Lower leg skin (tissue), 3 donors: ENCODE results near the gene CACNG1.

Experiments
- POLR2A ChIP-seq, 2 donors: fragments of 450-650 bp; IDR thresholded peaks; one replicate each; pipeline ENCODE4 v1.6.1; 2016 to 2017; ENCODE audit warnings: antibody characterized with exemption in 2 of 2, mild to moderate bottlenecking in 1 of 2, moderate library complexity in 1 of 2
- TF ChIP-seq, protein P1 (sequence below), 3 donors: fragments of 450-650 bp; IDR thresholded peaks; one replicate each; pipeline ENCODE4 v1.5.1; 2016; ENCODE audit warnings: antibody characterized with exemption in 3 of 3, mild to moderate bottlenecking in 3 of 3, moderate library complexity in 2 of 3

DNA sequence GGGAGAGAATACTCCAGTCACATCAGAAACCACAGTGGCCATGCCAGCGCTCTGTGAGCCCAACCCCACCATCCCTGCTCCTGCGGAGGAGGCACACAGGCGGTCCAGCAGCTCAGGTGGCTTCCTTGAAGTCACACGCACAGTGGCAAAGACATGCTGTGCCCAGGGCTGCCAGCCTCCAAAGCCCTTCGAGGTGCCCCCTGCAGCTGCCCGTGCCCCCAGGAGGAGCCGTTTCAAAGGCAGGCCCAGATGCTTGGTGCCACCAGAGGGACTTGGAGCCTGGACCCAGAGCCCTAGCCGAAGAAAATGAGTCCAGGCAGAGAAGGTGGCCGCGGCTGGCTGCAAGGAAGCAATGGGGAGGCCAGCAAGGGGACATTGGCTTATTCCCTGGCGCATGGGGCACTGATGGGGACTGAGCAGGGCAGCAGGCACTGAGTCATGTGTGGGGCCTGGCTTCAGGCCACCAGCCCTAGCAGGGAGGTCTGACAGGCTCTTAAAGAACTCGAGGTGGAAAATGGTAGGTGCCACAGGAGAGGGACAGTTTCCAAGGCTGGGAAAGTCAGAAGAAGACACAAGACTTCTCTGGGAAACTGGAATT, 17.2 kb upstream of the CACNG1 start:
- TF ChIP-seq, protein P1, sequence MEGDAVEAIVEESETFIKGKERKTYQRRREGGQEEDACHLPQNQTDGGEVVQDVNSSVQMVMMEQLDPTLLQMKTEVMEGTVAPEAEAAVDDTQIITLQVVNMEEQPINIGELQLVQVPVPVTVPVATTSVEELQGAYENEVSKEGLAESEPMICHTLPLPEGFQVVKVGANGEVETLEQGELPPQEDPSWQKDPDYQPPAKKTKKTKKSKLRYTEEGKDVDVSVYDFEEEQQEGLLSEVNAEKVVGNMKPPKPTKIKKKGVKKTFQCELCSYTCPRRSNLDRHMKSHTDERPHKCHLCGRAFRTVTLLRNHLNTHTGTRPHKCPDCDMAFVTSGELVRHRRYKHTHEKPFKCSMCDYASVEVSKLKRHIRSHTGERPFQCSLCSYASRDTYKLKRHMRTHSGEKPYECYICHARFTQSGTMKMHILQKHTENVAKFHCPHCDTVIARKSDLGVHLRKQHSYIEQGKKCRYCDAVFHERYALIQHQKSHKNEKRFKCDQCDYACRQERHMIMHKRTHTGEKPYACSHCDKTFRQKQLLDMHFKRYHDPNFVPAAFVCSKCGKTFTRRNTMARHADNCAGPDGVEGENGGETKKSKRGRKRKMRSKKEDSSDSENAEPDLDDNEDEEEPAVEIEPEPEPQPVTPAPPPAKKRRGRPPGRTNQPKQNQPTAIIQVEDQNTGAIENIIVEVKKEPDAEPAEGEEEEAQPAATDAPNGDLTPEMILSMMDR (IDR thresholded peaks at IDR 0.05) = no peak
- no peak for TF ChIP-seq POLR2A (IDR thresholded peaks at IDR 0.05)
